GM18909 (cell line): ENCODE results near the gene MARK3.
"Not testable (repeated sequence)": the region's sequence is repeated elsewhere in the genome, so short reads cannot be mapped to it uniquely, and the experiment has no call there.

Experiments
- ATAC-seq: cut with Tn5 transposase; IDR thresholded peaks from one replicate; pipeline ENCODE4 v1.9.1; 2021; ENCODE audit warnings: mild to moderate bottlenecking; ENCODE audit not compliant: unreplicated experiment, poor library complexity

Gene MARK3

DNA sequence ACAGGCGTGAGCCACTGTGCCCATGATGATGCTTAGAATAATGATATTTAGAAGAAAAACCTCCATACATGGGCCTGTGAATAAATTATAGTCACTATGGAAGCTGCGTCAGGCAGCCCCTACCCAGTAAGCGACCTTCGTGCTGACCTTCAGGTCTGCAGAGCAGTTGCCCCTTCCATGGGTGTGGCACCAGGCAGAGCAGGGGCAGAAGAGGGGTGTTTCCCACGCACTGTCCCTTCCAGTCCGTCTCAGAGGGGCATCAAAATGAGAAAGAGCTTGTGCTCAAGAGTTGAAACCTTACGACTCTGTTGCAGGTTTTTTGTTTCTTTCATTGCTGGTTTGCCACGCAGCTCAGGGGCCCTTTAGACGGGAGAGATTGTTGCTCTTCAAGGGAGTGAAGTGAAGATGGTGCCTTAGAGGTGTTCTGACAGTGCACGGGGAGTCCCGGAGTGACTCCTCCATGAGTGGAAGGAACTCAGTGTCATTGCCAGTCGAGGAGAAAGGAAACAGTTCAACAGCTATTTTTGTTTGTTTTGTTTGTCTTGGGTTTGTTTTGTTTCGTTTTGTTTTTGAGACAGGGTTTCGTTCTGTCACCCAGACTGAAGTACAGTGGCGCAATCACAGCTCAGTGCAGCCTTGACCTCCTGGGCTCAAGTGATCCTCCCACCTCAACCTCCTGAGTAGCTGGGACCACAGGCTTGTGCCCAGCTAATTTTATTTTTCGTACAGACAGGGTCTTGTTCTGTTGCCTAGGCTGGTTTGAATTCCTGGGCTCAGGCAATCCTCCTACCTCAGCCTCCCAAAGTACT, 123.5 kb downstream of the MARK3 start:
- no peak for ATAC-seq

DNA sequence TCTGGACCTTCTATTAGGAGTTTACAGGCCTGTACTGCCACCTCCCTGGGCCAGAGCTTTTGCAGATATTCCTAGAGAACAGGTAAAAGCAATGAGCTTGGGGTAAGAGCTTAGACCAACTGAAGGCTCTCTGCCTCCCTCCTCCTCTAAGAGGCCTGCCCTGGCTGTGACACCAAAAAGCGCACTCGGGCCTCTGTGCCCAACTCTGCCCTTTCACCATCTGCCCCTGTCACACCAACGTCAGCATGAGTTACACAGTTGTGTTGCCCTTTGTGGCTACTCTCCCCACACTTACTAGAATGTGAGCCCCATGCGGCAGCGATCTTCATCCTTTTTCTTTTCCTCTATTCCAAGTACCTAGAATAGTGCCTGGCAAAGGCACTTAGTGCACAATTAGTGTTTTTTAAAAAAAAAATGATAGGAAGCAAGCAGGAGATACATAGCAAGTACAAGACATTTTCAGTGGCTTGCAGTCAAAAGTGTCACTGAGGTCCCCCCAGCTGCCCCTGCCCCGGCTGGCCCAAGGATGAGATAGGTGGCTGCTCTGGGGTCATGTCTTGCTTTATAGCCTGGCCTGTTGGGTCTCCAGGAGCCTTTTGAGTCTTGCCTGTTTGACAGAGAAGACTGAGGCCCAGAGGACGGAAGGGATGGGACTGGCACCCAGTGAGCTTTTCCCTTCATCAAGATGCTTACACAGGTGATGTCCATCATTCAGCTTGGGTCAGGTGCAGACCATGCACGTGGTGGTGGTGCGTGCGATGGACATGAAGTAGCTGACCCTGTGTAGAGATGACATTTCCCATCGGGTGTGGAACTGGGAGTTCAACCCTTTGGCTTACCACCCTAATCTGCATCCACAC, 124.9 kb downstream of the MARK3 start:
- ATAC-seq = no peak

DNA sequence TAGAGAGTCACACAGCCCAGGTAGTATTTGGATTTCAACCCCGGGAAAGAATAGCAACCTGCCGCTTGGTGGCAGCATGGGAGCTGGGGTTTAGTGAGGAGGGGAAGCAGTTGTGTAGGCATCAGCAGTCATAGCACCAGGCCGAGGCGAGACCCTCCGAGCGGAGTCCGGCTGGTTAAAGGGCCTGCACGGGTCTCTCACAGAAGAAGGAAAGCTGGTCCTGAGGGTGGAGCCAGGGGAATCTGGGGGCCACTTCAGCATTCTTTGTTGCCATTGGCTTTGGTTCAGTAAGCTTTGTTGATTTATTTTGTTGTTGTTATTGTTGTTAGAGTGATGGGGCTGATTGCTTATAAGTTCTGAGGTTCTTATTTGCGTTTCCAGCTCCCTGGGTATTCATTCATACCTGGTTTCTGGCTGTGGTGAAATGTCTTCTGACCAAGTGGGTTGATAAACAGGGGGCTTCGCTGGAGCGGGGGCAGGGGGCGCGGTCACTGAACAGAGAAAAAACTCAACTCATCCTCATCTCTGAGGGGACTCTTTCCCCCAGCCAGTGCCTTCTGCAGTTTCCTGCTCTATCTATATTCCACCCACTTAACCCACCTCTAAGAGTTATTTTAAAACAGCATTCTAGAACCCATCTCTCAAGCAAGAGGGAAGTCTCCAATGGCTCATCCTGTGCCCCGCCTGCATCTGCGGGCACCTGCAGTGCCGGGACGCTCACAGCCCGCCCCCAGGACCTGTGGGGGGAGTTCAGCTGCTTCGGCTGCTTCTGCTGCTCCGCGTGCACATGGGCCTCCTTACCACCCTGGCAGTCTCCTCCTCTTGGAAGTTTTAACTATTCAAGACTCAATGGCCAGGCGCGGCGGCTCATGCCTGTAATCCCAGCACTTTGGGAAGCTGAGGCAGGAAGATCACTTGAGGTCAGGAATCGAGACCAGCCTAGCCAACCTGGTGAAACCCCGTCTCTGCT, 125.8 kb downstream of the MARK3 start:
- no peak for ATAC-seq

DNA sequence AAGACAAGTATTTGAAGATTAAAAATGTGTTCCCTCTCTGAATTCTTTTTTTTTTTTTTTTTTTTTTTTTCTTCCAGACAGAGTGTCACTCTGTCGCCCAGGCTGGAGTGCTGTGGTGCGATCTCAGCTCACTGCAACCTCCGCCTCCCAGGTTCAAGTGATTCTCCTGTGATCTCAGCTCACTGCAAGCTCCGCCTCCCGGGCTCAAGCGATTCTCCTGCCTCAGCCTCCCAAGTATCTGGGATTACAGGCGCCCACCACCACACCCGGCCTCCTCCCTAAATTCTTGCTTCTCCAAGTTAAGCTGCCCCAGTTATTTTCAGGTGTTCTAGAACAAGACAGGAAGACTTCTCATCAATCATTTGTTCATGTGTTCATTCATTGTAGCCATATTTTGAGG, 127.0 kb downstream of the MARK3 start:
- not testable (repeated sequence) for ATAC-seq

DNA sequence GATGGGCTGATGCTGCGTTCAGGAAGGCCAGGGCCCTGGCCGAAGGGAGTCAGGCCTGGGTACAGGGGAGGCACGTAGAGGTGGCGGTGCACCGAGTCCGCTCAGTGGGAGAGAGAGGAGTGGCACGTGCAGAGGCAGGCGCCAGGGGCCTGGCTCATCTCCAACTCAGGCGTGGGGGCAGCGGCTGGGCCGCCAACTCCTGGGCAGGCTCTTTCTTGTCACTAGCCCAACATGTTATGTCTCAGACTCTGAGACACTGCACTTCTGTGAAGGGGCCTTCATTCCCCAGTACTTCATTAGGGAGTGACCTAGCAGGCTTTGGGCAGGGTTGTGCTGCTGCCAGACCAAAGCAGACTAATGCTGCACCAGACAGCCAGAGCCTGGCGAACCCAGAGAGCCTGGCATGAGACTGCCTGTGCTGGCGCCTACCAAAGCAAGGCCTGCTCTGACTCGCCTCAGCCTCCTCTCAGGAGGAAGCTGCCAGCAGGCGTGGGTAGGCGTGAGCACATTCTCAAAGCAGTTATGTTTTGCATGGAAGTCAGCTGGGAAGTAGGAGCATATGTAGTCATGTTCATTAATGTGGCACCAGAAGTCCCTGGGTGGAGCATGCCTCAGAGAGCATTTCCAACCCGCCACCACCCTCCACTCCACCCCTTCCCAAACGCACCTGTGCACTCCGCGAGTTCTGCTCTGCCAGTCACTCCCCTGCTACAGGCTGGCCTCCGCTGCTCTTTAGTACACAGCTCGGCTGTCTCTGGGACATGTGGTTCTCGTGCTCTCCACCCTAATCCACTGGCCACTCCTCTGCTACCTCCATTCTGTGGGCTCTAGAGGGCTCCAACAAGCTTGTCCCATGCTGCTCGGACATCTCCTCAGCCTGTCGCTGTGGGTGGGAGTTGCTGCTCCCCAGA, 127.7 kb downstream of the MARK3 start:
- no peak for ATAC-seq

DNA sequence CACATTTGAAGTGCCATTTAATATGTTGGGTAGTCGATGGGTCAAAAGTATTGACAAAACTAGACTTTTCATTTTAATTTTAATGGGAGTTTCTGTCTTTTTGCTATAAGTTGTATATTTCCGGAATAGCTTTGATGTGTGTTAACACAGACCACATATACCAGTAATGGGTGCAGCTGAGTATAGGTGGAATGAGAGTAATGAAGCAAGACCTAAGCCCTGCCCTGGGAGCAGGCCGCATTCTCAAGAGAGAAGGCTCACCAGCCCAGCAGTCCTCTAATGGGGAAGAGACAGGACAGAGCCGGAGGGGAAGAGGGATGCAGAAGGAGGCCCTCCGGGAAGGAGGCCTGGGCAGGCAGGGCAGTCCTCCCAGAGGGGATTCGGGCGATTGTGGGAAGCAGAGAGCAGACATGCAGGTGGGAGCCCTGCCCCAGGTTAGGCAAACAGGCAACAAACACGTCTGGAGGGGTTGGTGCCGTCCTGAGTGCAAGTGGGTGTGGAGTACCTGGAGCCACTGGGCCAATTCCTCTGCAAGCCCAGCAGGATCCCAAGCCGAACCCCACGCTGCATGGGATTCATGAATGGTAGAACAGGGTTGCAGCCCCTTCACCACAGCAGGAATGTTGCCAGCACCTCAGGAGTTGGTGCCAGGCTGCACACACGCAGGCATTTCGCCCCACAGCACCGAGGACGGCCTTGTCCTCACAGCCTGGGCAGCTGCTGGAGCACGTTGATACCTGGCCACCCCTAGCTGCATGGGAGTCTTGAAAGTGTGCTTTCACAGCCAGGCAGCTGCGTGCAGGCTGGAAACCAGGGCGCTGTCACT, 129.6 kb downstream of the MARK3 start:
- no peak for ATAC-seq

DNA sequence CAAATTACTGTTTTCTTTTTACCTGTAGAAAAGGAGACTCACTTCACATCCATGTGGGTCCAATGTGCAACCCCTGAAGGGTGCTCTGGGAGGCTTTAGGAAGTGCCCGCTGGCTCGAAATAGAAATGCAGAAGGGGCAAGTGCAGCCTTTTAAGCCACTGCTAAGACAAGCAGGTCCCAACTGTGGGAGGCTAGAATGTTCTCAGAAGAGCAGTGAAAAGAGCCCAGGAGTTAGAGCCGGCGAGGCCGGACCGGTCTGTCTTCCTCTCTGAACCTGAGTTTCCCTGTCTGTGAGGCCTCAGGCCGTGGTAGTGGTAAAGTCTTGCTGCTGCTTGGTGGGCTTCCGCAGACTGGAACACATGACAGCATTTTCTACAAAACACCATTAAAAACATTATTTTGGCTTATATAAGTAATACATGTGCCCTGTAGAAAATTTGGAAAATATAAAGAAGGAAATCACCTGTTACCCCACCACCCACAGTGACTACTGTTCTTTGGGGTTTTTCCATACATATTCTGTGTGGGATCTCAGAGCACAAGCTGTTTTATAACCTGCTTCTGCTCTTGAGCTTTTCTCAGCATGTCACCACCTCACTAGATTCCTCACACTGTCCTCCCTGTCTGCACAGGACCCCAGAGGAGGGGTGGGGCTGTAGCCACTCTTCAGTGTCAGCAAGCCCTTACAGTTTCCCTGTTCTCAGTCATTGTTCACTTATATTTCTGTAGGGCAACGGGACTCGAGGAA, 131.4 kb downstream of the MARK3 start:
- no peak for ATAC-seq

DNA sequence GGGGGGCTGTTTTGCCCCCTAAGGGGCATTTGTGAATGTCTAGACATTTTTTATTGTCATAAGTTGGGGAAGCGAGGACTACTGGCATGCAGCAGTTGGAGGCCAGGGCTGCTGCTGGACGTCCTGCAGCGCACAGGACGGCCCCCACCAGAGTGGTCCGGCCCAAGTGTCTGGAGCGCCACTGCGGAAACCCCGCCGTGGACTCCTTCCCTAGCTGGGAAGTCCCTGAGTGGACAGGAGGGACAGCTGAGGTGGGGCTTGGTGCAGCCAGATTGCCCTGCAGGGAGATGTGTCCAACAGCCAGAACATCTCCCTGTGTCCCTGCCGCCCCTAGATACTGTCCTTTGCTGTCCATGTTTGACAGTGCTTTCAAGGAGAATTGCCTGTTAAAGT, 132.0 kb downstream of the MARK3 start:
- ATAC-seq = no peak

DNA sequence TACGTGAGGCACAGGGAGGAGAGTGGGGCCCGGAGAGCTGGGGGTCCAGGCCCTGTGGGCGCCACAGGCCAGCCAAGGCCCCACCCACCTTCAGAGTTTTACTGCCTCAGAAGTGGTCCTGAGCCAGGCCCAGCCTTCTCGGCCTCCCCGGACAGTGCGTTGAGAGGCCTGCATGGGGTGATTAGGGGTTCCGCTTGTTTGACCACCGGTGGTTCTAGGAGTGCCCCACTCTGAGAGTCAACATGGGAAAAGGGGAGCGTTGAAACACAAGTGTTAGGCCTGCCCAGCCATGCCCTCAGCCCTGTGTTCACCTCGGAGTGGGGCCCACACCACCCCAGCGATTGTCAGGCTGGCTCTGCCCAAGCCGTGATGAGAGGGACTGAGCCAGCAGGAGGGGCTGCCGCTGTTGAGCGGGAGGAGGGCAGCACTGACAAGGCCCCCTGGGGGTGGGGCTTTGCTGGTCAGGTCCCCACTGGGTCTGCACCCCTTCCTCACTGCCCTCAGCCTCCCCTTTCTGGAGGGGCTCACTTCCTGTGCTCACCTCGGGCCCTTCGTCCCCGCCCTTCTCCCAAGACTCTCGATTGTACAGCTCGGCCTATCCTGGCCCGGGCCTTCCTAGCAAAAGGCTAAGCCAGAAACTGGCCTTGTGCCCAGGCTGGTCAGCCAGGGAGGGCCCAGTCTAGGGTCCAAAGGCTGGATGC, 132.7 kb downstream of the MARK3 start:
- ATAC-seq = no peak

DNA sequence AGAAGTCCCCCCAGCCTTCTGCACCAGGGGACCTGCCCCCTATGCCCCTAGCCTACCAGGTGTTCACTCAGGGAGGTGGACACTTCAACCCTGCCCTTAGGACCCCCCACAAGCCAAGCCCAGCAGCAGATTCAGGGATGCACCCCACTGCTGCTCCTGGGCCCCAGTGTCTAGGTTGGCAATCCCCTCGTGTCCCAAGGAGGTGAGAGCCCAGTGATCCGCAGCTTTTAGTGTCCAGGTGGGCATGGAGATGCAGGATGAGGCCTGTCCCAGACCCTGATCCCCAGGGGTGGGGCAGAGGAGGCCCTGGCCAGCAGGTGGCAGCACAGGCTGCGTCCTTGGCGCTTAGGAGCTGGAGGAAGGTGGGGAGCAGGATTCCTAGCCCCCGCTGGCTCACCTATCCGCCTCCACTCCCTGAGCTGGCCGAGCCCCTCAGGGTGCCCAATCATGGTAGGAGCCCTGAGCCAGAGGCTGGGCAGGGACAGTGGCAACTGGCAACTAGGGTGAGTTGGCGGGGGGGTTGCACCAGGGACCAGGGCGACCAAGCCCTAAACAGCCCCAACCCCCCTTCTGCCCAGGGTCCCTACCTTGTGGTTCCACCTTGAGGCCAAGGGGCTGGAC, 133.3 kb downstream of the MARK3 start:
- ATAC-seq = no peak

DNA sequence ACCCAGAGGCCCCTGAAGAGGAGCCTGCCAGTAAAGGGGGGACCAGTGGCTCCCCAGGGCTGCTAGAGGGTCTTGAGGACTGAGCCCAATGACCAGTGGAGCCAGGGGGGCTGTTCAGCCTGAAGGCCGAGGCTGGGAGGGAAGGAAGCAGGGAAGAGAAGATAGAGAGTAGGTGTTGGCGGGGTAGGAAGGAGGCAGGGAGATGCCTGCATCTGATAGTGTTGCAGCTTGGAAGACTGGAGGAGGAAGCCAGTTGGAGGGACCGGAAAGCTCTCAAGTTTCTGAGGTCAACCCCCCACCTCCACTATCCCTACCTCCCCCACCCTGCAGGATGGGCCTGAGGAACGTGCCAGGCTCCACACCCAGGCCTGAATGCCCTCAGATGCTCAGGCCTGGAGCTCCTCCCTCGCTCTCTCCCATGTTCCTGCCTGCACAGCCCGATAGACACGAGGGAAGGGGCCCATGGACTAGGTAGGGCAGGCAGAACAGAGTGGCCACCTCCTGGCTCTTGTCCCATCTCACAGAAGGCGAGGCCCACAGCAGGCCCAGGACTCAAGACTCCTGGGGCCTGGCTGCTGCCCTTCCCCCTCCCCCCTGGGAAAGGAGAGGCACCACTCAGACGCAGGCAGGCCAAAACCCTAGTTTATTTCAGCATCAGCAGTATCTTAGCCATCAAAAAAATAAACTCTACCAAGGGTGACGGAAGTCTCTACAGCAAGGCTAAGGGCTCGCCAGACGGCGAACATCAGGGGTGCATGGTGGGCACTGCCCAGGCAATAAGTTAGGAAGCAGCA, 134.0 kb downstream of the MARK3 start:
- ATAC-seq = no peak

DNA sequence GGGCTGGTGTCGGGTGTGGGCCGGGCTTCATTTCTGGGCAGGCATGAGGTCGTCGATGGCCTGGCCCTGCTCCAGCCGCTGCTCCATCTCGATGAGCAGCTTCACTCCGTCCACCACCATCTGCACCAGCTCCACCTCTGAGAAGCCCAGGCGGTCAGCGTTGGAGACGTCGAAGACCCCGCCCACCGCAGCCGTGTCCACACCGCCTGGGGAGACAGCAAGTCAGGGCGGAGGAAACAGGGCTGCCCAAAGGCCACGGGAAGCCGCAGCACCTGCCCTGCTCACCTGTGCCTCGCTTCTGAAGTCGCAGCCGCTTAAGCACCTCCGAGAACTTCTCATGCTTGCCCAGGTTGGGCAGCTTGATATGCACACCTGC, 134.6 kb downstream of the MARK3 start:
- no peak for ATAC-seq

DNA sequence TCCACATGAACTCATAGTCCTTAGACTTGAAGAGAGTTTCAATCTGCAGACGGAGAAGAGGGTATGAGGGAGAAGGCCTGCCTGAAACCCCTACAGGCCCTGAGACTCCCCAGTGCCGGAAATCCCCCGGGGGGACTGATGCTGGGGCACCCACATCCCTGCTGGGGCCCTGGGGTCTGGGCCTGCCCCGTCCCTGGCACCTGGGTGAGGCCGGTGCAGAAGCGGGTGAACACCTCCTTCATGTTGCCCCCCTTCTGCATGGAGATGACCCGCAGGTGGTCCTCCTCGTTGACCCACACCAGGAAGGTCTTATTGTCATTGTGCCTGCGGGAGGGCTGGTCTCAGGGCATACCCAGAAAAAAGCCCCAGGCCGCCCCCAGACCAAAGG, 135.0 kb downstream of the MARK3 start:
- no peak for ATAC-seq

DNA sequence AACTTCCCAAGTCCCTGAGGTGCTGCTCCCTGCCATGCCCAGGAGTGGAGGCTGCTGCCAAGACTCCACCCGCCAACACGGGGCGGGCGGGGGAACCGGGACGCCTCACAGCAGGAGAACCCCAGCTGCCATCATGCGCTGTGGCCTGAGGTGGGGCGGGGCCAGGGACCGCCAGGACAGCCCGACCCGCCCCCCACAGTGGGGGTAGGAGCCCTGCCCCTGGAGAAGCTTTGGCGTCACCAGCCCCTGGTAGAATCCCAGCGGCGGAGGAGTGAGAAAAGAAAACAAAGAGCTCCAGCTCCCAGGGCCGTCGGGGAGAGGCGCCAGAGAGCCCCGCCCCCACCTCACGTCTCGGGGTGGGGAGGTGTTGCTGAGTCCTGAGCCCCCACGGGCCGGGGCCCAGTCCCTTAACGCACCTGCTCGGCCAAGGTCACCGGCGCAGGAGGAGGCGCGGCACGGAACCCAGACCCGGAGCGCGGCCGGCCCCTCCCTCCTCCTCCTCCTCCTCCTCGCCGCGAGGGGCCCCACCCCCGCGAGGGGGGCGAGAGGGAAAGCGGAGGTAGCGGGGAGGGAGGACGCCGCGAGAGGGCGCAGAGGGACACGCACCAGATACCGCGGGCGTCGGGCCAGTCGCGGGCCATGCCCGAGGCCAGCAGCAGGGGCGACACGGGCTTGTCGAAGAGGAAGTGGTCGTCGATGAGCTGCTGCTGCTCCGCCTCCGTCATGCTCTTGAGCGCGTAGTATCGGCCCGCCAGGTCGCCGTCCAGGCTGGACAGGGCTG, 135.6 kb downstream of the MARK3 start:
- peak; percentile 38 for ATAC-seq

DNA sequence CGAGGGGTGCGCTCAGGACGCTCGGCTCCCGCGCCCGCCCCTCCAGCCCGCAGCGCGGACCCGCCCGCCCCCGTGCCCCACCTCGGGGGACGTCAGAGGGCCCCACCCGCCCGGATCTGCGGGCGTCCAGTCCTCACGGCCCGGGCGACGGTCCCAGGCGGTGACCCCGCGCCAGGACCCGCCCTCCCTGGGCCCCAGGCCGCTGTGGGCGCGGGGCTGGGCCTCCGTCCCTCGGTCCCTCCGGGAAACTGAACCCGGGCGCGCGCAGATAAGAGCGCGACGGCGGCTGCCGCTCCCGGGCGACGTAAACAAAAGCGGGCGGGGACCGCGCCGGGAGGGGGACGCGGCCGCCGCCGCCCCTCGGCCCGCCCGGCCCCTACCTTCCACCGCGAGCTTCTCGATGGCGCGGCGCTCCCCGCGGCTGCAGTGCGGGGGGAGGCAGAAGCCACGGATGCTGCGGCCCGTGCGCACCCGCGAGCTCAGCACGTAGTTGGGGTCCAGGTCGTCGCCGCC, 136.3 kb downstream of the MARK3 start:
- ATAC-seq = peak; percentile 5
